Measurements from ENCODE around the gene FOXL2. TPM values are rescaled to one million over a fixed set of nuclear protein-coding genes. Genes with fewer than 3 reads are reported as not detected.

FOXL2 gene
- total and polyA plus RNA-seq, 10 of the 15 experiments (the other 5 are each of a cell fraction or from before 2014, with no cell fraction given) = not detected

GRCh38 chr3:138962854-138963560 lies 16.1 kb upstream of the FOXL2 start:
- ChIA-PET RAD21 (ENCODE audit: unreplicated experiment) (no interaction called here), SMC1A (ENCODE audit: uncharacterized antibody, unreplicated experiment) (no interaction called here), POLR2A (no interaction called here), CTCF (no interaction called here)
- Histone ChIP-seq H3K79me2 (ENCODE audit: control insufficient read depth, insufficient read depth, low read length) (no peaks in the 10 kb centered on the region), H3K9ac (ENCODE audit: control insufficient read depth, insufficient read depth, low read length) (no peak overlapping the region), H3K27me3 (replicated peaks in 1 of 2; ENCODE audit: control insufficient read depth in 2 of 2, insufficient read depth in 2 of 2, low read length in 1 of 2) (peaks cover 0 to 4% of the 10 kb centered on the region in 2 experiments; a peak in 2 of 4 replicates), H3K4me2 (ENCODE audit: control insufficient read depth, insufficient read depth) (no peak overlapping the region), H4K20me1 (ENCODE audit: control insufficient read depth, insufficient read depth) (no peaks in the 10 kb centered on the region), H3K4me3 (no peak overlapping the region), H3K27ac (ENCODE audit: control insufficient read depth, insufficient read depth) (no peak overlapping the region), H2AFZ (ENCODE audit: control insufficient read depth, low read depth, low read length) (no peak overlapping the region), H3K9me3 (replicated peaks; ENCODE audit: control insufficient read depth, insufficient read depth, low read length) (no peaks in the 10 kb centered on the region; the same call in 2 of the 3 replicates), H3K4me1 (ENCODE audit: control insufficient read depth, insufficient read depth, low read length) (no peaks in the 10 kb centered on the region), H3K36me3 (ENCODE audit: control insufficient read depth in 2 of 2, insufficient read depth in 2 of 2, low read length in 1 of 2) (no peaks in the 10 kb centered on the region)
- in situ Hi-C loops (cut with MboI) = no loop called here
- TF ChIP-seq CREM (IDR thresholded peaks at IDR 0.05; ENCODE audit: low read depth) = no peak
- TF ChIP-seq NR2F1 (conservative IDR thresholded peaks at IDR 0.05) = no peak
- 37% methylated on average over 8 of the region's 8 CpGs for WGBS (ENCODE audit: insufficient coverage, insufficient replicate concordance, low lambda C conversion rate, missing lambda C conversion rate)
- no peak for ATAC-seq
- no TSS peak for BruUV-seq (replicated peaks)
- intact Hi-C loops (cut with micrococcal nuclease; ENCODE audit: unreplicated experiment) = no loop called here
- no peak for FAIRE-seq
- DNase-seq (ENCODE audit: low read depth, low spot score) = no peak

- peaks cover 0 to 4% of the 10 kb centered on the region in 2 experiments; a peak in 2 of 4 replicates for H3K27me3 ChIP-seq (replicated peaks in 1 of 2; ENCODE audit: control insufficient read depth in 2 of 2, insufficient read depth in 2 of 2, low read length in 1 of 2)
- CTCF ChIA-PET = interaction anchor here (1.8 kb wide), 1 partner anchor 24 kb away, joined by 4 read pairs; no protein-coding TSS in a partner anchor
- no peak overlapping the region for H3K27ac ChIP-seq (ENCODE audit: control insufficient read depth, insufficient read depth)
- WGBS (ENCODE audit: insufficient coverage, insufficient replicate concordance, low lambda C conversion rate, missing lambda C conversion rate) = 9% methylated on average over 33 of the region's 36 CpGs
- H3K4me2 ChIP-seq (ENCODE audit: control insufficient read depth, insufficient read depth) = no peak overlapping the region
- SMC1A ChIA-PET (ENCODE audit: uncharacterized antibody, unreplicated experiment) = no interaction called here
- no peak overlapping the region for H3K9ac ChIP-seq (ENCODE audit: control insufficient read depth, insufficient read depth, low read length)
- TF ChIP-seq KLF5 (IDR thresholded peaks at IDR 0.05; ENCODE audit: partially characterized antibody) (no peak), GATAD2B (conservative IDR thresholded peaks at IDR 0.05; ENCODE audit: low read depth) (no peak), IKZF2 (IDR thresholded peaks at IDR 0.05) (no peak), RUNX3 (IDR thresholded peaks at IDR 0.05; ENCODE audit: low read length) (no peak)
- TF ChIP-seq, protein P1, sequence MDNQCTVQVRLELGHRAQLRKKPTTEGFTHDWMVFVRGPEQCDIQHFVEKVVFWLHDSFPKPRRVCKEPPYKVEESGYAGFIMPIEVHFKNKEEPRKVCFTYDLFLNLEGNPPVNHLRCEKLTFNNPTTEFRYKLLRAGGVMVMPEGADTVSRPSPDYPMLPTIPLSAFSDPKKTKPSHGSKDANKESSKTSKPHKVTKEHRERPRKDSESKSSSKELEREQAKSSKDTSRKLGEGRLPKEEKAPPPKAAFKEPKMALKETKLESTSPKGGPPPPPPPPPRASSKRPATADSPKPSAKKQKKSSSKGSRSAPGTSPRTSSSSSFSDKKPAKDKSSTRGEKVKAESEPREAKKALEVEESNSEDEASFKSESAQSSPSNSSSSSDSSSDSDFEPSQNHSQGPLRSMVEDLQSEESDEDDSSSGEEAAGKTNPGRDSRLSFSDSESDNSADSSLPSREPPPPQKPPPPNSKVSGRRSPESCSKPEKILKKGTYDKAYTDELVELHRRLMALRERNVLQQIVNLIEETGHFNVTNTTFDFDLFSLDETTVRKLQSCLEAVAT (IDR thresholded peaks at IDR 0.05) = no peak
- POLR2A ChIA-PET = no interaction called here
- RAD21 ChIA-PET (ENCODE audit: unreplicated experiment) = no interaction called here
- H3K4me1 ChIP-seq (ENCODE audit: control insufficient read depth, insufficient read depth, low read length) = no peaks in the 10 kb centered on the region
- no peaks in the 10 kb centered on the region for H3K79me2 ChIP-seq (ENCODE audit: control insufficient read depth, insufficient read depth, low read length)
- H2AFZ ChIP-seq (ENCODE audit: control insufficient read depth, low read depth, low read length) = no peak overlapping the region
- no peaks in the 10 kb centered on the region for H3K9me3 ChIP-seq (replicated peaks; ENCODE audit: control insufficient read depth, insufficient read depth, low read length)
- H3K36me3 ChIP-seq (ENCODE audit: control insufficient read depth in 2 of 2, insufficient read depth in 2 of 2, low read length in 1 of 2) = no peaks in the 10 kb centered on the region
- no peak overlapping the region for H3K4me3 ChIP-seq
- FAIRE-seq = no peak
- BruUV-seq (replicated peaks) = no TSS peak
- no peak for ATAC-seq
- no peak for DNase-seq (ENCODE audit: low read depth, low spot score)
- no peaks in the 10 kb centered on the region for H4K20me1 ChIP-seq (ENCODE audit: control insufficient read depth, insufficient read depth)
- in situ Hi-C loops (cut with MboI) (no loop called here), intact Hi-C loops (cut with micrococcal nuclease; ENCODE audit: unreplicated experiment) (no loop called here)
Measured at GRCh38 chr3:138960417-138960852, 13.5 kb upstream of the FOXL2 start.
